ENCODE data around the gene SIT1.
A peak's percentile ranks its signal among the peaks of the same experiment; 100 is the strongest.

SIT1 gene, protein sequence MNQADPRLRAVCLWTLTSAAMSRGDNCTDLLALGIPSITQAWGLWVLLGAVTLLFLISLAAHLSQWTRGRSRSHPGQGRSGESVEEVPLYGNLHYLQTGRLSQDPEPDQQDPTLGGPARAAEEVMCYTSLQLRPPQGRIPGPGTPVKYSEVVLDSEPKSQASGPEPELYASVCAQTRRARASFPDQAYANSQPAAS

DNA sequence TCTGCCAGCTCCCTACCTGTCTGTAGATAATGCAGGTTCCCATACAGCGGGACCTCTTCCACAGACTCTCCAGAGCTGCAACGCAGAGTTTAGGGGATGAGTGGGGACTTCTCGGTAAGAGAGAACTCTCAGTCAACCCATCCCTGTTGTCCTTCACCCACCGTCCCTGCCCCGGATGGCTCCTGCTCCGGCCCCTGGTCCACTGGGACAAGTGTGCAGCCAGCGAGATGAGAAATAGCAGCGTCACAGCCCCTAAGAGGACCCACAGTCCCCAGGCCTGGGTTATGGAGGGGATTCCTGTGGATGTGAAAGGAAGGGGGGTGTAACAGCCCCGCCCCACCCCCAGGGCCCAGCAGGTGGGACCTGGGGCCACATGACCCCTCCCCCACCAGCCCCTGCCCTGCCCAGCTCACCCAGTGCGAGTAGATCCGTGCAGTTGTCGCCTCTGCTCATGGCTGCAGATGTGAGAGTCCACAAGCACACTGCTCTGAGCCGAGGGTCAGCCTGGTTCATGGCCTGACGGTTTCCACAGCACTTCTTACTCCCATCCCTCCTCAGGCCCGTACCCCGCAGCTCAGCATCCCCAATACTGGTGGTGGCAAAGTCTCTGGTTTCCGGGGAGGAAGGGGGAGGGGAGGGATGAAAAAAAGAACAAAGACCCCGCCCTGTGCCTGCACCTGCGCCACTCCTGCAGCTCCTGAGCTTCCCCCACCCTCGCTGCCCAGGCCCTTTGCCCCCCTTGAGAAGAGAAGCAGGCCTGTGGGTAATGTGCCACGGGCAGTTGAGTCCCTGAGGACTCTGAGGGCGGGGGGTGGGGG lies at the start of gene SIT1:
Gene SIT1 (minus strand): TSS at position 591 of the 818 bp plus-strand sequence. CDS start 78 bp downstream, at position 513.
- no peak for DNase-seq

DNA sequence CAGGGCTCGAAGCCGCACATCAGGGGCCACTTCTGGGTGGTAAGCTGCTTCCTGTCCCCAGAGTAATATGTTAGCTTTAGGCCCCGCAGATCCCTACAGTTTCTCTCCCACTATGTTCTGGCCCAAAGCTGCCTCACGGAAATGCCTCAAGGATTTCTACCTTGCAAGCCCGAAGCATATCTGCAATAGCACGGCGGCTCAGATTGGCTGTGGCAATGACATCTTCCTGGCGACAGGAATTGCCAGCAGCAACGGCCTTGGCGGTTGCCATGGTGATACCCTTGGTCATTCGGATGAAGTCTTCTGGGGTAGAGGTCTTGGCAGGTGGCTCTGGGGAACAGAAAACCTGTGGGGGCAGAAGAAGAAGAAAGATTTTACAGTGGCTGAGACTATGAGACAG lies 49.3 kb upstream of the SIT1 start:
- no peak for DNase-seq

DNA sequence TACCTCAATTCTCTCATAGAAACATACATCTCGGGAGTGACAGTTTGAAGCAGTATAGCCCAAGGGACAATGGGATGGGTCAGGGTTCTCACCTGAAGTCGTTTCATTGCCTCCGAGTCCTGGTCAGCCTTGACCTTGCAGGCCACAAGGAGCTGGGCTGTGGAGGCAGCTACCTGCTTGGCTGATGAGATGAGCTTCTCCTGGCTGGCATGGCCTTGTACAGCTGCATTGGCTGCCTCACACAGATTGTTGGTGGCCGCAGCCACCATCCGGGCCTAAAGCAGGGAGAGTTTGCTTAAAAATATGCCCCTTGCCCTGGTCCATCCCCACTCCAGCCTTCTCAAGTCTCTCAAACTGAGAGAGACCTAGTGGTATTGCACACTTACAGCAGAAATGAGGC lies 47.5 kb upstream of the SIT1 start:
- DNase-seq = no peak

DNA sequence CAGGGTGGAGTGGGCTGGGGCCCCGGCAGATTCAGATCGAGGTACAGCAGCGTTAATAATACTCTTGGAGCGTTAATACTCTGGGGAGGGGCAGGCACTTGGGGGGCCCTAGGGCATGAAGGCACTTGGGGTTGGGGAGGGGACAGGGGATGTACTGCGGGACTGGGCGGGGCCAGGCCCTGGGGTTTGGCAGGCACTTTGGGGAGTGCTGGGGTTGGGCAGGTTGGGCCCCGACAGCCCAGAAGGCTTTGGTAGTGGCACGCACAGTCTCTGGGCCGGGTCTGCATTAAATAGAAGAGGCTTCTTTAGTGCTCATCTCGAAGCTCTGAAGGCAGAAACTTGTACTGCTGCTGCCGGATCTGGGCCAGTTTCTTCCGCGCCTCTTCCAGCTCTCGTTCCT lies 46.8 kb upstream of the SIT1 start:
- no peak for DNase-seq

DNA sequence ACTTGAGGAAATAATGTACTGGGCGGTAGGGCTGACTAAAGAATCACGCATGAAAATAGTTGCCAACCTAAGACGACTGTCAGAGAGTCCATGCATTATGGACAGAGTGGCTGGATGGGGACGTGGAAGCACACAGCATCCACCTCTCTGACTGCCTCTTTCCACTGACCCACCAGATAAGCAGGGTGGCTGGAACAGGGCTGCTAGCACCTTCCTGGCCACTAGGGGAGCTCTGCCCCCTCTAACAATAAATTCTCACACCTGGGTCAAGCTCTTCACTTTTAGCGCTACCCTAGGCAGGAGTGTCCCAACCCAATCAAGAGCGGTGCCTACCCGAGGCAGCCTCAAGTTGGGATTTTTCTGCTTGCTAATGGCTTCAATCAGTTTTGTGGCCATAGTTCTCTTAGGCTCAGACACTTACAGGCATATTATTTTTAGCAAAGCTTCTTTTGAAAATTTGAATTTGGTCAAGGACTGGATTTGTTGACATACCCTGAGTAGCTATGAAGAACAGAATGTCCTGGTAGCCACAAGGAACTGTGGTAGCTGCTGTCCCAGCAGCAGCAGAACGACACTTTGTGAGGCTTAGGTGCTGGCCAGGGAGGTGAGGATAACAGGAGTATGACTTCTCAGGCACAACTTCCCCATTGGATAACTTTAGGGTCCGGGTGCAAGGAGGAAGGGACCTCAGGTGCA lies 45.9 kb upstream of the SIT1 start:
- peak; percentile 30 to 51 for DNase-seq

DNA sequence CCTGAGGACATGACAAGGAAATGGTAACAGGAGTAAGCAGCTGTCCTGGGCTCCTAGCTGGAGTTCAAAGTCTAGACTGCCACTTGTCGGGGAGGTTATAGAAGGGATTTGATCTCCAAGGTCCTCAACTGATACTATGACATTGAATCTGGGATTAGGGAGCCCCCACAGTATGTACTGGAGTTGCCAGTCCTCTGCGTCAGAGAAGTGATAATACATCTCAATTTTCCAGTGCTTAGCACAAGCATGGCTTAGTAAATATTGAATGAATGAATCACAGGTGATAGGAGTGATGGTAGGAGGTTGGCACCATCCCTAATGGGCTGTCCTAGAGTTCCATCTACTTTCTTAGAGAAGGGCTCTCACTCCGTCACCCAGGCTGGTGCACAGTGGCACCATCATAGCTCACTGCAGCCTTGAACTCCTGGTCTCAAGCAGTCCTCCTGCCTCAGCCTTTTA lies 45.2 kb upstream of the SIT1 start:
- DNase-seq = no peak

DNA sequence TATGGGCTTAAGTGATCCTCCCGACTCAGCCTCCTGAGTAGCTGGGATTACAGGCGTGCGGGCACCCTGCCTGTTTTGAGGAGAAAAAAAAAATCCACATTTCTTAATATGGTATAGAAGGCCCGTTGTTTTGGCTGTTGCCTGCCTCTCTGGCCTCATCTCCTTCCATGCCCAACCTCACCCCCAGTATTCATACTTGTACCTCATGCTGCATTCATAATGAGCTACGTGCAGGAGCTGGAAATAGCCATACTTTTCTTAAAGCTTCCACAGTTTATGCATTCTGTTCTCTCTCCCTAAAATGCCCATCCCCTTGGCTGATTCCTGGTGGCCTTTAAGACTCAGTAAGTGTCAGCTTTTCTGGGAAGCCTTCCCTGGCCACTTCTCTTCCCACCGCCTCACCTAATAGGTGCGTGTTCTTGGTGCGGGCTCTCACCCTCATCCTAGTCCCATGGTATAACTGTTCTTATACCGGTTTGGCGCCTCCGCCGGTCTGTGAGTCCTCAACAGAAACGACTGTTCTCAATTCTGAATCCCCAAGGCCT lies 41.1 kb upstream of the SIT1 start:
- peak; percentile 11 to 26 for DNase-seq

DNA sequence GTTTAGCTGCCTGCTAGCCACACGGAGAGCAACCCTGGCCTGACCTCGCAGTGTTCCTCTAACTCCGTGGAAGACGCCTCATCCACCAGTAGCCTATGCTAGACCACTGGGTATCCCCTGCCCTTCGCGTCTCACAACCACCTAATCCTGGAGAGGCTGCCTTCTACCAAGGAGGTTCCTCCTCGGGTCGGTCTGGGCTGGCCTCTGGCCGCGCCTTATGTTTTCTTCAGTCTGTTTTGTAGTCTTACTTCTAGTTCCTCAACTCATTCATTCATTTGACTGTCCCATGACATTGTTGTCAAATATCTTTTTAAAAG lies 40.6 kb upstream of the SIT1 start:
- DNase-seq = no peak

DNA sequence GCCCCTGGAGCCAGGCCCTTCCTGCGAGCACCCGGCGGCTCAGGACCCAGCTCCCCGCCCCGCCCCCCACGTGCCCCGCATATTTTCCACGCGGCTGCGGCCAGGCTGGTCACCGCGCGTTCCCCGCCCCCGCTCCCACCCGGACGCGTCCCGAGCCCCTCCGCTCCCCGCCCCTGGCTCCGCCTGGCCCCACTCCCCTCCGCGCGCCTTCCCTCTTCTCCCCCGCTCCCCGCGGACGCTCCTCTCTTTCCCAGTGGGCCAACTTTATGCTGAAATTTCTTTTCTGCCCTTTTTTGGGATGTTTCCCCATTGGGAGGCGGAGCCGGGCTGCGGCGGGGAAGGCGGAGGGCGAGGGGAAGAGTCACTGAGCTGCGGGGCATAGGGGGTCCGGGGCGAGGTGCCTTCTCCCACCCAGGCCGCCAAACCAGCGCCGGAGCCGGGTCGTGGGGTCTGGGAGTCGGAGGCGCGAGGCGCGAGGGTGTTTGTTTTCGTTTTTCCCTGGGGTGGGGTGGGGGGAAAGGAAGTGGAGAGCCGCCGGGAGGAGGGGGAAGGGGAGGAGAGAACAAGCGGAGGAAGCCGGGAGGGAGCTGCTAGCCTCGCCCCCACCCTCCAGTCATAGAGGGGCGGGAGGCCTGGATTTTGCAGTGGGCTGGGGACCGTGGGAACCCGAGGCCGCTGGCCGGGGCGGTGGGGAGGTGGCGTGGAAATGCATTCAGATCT lies 40.0 kb upstream of the SIT1 start:
- DNase-seq = peak in 1 of 2 experiments; percentile 19

DNA sequence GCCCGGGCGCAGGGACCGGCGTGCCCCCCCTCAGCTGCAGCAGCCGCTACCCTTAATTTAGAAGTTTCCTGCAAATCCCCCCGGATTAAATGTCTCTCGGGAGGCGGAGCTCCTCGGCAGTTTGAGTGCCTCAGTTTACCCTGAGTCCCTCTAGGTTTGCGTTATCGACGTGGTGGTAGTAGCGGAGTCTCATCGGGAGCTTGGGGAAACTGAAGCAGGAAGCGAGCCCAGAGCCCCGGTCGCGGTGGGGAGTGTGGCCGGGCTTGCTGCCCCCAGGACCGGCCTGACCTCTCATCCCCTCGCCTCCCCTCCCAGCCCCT lies 39.5 kb upstream of the SIT1 start:
- no peak for DNase-seq

DNA sequence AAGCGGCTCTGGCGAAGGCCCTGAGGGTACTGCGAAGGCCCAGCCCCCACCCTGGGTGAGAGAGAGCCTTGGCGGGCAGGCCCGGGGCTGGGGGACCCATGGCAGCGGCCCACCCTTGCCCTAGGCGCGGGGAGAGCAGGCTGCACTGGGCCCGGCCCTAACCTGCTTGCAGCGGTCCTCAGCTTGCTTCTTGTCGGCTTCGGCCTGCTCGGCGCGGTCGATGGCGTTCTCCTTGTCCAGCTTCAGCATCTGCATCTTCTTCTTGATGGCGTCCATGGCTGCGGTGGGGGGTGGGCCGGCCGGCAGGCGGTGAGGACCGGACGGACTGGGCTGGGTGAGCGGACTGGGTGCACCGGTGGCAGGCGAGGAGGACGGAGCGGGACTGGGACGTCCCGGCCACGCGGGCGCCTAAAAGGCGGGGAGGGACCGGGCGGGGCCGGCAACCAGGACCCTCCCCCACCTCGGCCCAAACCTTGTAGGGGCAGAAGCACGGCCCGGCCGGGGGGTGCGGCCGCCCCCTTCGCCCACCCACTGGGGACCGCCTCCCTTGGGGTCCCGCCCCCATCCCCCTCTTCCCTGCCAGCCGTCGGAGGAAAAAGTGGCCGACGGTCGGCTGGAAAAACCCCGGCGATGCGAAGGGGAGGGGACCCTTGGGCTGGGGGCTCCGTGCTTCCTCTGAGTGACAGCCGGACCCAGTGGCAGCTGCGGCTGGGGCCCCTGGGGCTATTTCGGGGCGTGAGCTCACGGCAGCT lies 39.0 kb upstream of the SIT1 start, which contains the start of gene TPM2:
Gene TPM2 (minus strand): TSS at position 384 of the 752 bp plus-strand sequence. CDS start 108 bp downstream, at position 276.
- no peak for DNase-seq

DNA sequence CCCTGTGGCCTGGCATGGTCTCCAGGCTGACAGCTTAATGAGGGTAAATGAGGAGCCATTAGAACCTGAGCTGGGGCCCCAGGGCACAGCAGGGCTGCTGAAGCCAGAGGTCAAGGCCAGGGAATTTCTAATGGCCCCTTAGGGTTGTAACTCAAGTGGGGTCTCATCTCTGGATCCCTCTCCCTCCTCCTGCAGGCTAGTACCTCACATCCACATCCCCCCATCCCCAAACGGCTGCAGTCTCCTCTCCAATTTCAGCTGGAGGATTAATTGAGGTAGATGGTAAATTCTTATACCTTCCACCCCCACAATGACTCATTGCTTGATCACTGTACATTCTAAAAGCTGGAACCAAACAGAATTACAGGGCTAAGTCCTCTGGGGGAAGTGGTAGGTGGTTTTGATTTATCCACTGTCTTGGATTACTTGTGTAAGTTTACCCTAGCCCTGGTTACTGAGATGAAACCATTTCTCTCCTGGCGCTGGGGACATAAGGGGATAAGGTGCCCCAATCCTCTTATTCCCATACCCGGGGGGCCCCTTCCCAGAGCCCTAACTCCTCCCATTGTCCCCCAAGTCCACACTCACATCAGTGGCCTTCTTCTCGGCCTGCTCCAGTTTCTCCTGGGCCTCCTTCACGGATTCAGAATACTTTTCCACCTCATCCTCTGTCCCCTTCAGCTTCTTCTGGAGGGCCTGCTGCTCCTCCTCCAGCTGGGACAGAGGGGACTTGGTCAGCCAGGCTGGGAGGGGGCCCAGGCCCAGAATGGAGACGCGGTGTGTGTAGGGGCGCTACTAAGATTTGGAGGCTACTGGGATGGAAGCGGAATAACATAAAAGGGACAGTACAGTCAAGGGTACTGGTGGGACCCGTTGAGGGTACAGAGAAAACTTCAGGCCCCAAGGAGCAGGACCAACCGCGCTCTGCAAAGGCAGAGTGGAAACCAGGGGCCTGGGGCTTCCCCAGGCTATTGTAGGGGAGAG lies 38.1 kb upstream of the SIT1 start:
- DNase-seq = no peak

DNA sequence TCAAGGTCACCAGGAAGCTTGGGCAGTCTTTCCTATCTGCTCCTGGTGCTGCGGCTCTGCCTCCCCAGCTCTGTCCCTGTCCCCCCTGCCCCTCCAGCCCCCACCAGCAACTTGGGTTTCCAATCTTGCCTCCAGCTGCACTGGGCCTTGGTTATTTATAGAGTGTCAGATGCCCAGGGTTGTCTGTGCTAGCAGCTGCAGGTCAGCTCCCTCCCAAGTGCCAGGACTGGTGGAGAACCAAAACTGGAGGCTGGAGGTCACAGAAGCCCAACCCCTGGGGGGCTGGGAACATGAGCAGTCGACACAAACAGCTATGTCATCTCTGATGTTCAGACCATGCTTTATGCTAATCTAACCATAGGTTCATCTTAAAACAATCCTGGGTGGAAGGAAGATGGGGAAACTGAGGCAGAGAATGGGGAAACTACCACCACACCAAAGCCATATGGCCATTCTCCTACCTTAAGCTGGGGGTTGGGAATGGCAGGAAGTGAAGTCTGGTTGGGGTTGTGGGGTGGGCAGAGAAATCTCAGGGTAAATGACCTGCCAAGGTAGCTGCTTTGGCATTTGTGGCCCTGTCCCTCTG lies 37.3 kb upstream of the SIT1 start:
- no peak for DNase-seq

DNA sequence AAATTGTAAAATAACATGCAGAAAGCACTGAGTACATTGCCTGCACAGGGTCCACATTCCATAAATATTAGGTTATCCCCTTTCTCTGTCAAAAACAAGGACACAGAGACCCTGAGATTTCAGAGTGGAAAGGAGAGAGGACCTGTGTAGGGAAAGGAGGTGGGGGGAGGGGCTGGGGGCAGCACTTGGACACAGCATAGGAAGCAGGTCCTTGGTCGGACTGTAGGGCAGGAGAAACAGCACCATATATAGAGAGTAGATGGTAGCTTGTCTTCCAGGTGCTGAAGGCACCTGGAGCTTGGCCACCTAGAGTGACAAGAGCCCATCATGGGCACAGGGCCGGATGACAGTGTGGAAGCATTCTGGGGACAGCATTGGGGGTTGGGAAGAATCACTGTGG lies 36.6 kb upstream of the SIT1 start:
- DNase-seq = no peak

DNA sequence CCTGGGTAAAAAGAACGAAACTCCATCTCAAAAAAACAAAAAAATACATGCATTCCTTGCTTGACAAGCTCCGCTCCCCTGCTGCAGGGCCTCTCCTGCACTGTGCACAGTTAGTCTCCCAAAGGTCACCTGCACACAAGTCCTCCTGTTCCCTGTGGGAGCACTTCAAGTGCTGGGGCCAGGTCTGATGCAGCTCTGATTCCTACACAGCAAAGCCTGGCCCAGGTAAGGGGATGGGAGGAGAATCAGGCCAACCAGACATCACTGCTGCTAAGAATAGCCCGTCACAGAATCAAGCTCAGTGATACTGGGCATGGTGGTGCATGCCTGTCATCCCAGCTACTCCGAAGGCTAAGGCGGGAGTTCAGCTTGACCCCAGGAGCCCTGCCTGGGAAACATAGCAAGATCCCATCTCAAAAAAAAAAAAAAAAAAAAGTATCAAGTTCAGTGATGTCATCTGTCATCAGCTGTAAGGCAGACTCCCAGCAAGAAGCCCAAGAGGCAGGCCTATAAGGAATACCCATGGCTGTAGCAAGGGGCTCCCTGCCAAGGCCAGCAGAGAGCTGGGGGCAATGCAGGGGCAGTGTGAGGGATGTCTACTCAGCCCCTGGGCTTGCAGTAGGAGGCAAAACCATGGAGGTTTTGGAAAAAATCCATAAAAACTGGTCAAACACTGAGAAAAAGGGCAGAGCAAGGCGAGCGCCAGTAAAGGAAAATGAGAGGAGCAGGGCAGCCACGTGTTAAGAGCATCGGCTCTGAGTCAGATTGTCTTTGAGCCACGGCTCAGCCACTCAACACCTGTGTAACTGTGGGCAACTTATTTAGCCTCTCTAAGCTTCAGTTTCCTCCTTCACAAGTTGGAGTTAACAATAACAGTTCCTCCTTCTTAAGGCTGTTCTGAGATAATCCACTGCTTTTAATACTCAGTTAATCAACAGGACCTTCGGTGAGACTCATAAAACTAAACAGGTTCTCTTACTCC lies 35.8 kb upstream of the SIT1 start:
- DNase-seq = no peak

DNA sequence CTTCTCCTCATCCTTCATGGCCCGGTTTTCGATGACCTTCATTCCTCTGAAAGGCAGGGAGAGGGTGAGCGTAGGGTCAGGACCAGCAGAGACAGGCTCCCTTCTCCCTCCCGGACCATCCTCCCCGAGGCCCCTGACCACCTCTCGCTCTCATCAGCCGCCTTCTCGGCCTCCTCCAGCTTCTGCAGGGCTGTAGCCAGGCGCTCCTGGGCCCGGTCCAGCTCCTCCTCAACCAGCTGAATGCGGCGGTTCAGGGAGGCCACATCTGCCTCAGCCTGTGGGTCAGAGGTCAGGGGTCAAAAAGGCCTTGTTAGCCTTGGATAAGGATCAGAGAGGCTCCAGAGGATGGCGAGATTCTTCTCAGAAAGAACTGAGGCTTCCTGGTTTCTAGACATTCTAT lies 34.8 kb upstream of the SIT1 start:
- DNase-seq = no peak

DNA sequence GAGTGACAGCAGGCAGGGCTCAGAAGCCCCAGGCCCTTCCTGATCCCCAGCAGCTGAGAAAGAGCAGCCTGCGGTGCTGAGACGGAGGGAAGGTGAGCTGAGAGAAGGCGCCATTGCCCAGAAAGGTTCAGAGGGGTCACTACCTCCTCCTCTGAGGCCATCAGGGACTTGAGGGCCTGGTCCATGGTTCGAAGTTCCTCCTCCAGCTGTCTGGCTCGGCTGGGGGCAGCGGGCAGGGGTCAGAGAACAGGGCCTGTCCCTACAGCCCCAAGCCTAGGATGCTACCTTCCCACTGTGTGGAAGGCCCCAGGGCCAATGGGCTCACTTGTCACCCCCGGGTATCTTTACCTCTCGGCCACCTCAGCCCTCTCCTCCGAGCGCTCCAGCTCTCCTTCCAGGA lies 34.2 kb upstream of the SIT1 start:
- no peak for DNase-seq

DNA sequence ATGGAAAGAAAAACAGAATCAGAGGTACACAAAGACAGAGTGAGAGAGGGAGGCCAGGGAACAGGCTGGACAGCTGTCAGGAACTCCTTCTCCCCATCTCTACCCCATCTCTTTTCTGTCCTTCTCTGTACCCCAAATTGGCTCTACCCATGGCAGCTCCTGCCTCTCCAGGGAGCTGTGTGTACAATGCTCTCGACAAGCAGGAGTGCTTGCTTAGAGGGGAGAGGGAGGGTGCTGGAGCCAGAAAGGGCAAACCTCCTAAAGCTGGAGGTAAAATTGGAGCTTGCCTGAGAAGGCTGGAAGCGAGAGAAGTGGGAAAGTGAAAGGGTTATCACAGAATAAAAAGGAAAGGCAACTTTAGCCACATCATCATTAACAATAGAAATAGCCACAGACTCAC lies 32.6 kb upstream of the SIT1 start:
- no peak for DNase-seq

DNA sequence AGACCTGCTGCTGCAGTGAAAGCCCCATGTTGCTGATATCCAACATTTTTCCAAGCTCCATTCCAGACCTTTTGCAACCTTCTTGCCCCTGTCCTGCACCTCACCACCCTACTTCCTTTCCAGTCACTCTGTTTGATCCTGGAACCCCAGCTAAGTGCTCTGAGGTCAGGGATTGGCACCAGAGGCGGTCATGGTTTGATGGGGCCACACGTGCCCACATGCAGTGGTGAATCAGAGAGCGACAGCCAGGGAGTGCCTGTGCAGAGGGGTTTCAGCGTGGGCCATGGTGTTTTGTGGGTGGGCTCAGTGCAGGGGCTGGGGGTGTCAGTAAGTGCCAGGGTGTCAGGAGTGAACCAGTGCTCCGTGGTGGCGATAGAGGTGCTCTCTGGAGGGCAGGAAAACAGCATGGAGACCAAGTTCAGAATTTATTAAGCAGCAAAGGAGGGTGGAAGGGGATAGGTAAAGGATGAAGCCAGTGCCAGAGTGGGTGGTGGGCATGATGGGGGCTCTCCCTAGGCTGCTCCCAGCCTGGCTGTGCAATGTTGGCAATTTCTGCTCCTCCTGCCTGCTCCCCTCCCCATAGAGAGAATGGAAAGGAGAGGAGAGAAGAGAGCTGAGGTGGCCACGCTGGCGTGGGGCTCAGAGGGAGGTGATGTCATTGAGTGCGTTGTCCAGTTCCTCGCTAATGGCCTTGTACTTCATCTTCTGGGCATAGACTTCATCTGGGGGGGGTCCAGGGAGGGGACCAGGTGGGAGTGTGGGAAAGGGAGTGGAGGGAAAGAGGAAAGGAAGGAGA lies 32.0 kb upstream of the SIT1 start:
- no peak for DNase-seq
